Activated T-helper 17 cell treated with anti-CD3 and anti-CD28 coated beads, Interleukin-2, amount 50 U/mL, for 72 hours (primary cell): ENCODE data around the gene TMEM131. TPM values are rescaled to one million over a fixed set of nuclear protein-coding genes. Genes with fewer than 3 reads are reported as not detected.
"Not testable (repeated sequence)": the region's sequence is repeated elsewhere in the genome, so short reads cannot be mapped to it uniquely, and the experiment has no call there.

Source experiments
- ATAC-seq: fragments of 150-1000 bp; cut with Tn5 transposase; replicated peaks from 2 replicates; pipeline ENCODE4 v1.10.0; 2021; ENCODE audit warnings: mild to moderate bottlenecking, moderate library complexity
- H3K27ac Mint-ChIP-seq: one replicate; pipeline ENCODE4 v1.8.0; 2022; ENCODE audit warnings: mixed read lengths
- H3K27me3 Mint-ChIP-seq: one replicate; pipeline ENCODE4 v1.8.0; 2022; ENCODE audit warnings: mixed read lengths
- H3K36me3 Mint-ChIP-seq: one replicate; pipeline ENCODE4 v1.8.0; 2022; ENCODE audit warnings: low read depth, mild to moderate bottlenecking, mixed read lengths
- H3K4me1 Mint-ChIP-seq: one replicate; pipeline ENCODE4 v1.8.0; 2022; ENCODE audit warnings: mixed read lengths
- H3K4me3 Mint-ChIP-seq: one replicate; pipeline ENCODE4 v1.8.0; 2022; ENCODE audit warnings: mild to moderate bottlenecking, mixed read lengths
- H3K9me3 Mint-ChIP-seq: one replicate; pipeline ENCODE4 v1.8.0; 2022; ENCODE audit warnings: mixed read lengths
- total RNA-seq, 2 donors: library from RNA; stranded (reverse); gene quantifications; one replicate each; pipeline ENCODE4 v1.2.3, GENCODE V29; 2022

TMEM131 gene, protein sequence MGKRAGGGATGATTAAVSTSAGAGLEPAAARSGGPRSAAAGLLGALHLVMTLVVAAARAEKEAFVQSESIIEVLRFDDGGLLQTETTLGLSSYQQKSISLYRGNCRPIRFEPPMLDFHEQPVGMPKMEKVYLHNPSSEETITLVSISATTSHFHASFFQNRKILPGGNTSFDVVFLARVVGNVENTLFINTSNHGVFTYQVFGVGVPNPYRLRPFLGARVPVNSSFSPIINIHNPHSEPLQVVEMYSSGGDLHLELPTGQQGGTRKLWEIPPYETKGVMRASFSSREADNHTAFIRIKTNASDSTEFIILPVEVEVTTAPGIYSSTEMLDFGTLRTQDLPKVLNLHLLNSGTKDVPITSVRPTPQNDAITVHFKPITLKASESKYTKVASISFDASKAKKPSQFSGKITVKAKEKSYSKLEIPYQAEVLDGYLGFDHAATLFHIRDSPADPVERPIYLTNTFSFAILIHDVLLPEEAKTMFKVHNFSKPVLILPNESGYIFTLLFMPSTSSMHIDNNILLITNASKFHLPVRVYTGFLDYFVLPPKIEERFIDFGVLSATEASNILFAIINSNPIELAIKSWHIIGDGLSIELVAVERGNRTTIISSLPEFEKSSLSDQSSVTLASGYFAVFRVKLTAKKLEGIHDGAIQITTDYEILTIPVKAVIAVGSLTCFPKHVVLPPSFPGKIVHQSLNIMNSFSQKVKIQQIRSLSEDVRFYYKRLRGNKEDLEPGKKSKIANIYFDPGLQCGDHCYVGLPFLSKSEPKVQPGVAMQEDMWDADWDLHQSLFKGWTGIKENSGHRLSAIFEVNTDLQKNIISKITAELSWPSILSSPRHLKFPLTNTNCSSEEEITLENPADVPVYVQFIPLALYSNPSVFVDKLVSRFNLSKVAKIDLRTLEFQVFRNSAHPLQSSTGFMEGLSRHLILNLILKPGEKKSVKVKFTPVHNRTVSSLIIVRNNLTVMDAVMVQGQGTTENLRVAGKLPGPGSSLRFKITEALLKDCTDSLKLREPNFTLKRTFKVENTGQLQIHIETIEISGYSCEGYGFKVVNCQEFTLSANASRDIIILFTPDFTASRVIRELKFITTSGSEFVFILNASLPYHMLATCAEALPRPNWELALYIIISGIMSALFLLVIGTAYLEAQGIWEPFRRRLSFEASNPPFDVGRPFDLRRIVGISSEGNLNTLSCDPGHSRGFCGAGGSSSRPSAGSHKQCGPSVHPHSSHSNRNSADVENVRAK (N-terminal part only)
- 10 to 100 TPM; 32.0 to 36.4 TPM for total RNA-seq

DNA sequence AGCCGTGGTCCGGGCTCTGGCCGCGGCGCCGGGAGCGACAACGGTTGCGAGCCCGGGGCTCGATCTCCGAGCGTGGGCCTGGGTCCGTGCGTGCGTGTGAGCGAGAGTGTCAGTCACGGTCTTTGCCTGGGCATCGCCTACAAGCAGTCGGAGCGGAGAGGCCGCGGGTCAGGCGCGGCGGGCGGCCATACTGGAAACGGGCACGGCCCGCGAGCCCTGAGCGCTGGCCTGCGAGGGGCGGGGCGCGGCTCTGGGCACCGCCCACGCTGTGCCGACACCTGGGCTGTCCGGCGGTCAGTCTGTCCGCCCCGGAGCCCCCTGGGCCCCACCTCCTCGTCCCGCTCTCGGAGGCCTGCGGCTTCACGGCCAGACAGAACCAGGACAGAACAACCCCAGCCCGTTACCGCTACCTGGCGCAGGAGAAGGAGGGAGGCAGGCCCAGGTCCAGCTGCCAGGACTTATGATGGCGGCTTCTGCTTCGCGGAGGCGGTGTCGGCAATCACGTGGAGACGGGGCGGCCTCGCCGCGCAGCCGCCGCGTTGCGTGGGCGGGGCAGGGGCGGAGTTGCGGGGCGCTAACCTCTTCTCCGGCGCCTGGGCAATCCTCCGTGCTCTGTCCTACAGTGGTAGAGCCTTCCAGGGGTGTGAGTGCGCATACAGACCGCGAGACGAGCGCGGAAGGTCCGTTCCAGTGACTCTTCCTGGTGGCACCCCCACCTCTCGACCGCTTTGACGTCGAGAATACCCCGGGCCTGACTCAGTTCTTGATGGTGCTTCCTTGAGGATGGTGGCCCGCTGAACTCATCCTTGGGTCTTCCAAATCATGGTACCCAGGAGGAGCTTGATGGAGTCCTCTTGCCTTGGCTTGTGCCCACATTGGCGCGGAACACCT, at the start of gene TMEM131:
Gene TMEM131, minus strand, starts transcription at position 215 of the 891 bp plus-strand sequence. CDS start 286 bp downstream, outside the sequence.
- ATAC-seq, result peak; percentile 86
- peak within 1 kb of the TSS; percentile 89 for H3K27ac Mint-ChIP-seq
- no peaks in the 10 kb centered on the region for H3K9me3 Mint-ChIP-seq
- H3K4me3 Mint-ChIP-seq, result peak within 1 kb of the TSS; percentile 77
- no peaks in the 10 kb centered on the region for H3K27me3 Mint-ChIP-seq
- no peaks in the 10 kb centered on the region for H3K36me3 Mint-ChIP-seq
- H3K4me1 Mint-ChIP-seq, result peaks cover 22% of the 10 kb centered on the region

DNA sequence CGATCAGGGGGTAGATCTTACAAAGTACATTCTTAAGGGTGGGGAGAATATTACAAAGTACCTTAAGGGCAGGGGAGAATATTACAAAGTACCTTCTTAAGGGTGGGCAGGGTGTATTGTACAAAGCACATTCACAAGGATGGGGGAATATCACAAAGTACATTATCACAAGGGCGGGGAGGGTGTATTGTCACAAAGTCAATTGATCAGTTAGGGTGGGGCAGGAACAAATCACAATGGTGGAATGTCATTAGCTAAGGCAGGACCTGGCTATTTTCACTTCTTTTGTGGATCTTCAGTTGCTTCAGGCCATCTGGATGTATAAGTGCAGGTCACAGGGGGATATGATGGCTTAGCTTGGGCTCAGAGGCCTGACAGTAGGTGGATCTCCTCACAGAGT, 49.0 kb upstream of the TMEM131 start:
- not testable (repeated sequence) for H3K4me3 Mint-ChIP-seq, ATAC-seq, H3K27ac Mint-ChIP-seq, H3K4me1 Mint-ChIP-seq, H3K36me3 Mint-ChIP-seq
- peaks cover 23% of the 10 kb centered on the region for H3K27me3 Mint-ChIP-seq
- H3K9me3 Mint-ChIP-seq, result peaks cover 22% of the 10 kb centered on the region

DNA sequence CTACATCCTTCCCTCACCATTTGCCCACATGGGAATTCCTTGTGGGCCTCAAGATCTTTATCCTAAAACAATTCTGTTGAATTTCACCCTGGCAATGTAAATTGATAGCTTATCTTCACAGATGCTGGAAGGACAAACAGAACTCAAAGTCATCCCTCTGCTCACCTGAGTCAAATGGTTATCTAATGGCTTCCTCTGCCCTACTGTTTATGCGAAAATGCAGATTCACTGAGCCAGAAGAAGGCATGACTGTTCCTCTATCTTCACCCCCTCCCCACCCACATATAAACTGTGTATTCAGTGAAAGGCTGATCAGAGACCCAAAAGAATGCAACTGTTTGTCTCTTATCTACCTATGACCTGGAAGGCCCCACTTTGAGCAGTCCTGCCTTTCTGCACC, 47.4 kb upstream of the TMEM131 start:
- ATAC-seq, result no peak
- H3K4me3 Mint-ChIP-seq, result no peak overlapping the region
- no peak overlapping the region for H3K27ac Mint-ChIP-seq
- no peaks in the 10 kb centered on the region for H3K4me1 Mint-ChIP-seq
- H3K36me3 Mint-ChIP-seq, result no peaks in the 10 kb centered on the region
- H3K27me3 Mint-ChIP-seq, result peaks cover 20% of the 10 kb centered on the region
- H3K9me3 Mint-ChIP-seq, result peaks cover 22% of the 10 kb centered on the region

DNA sequence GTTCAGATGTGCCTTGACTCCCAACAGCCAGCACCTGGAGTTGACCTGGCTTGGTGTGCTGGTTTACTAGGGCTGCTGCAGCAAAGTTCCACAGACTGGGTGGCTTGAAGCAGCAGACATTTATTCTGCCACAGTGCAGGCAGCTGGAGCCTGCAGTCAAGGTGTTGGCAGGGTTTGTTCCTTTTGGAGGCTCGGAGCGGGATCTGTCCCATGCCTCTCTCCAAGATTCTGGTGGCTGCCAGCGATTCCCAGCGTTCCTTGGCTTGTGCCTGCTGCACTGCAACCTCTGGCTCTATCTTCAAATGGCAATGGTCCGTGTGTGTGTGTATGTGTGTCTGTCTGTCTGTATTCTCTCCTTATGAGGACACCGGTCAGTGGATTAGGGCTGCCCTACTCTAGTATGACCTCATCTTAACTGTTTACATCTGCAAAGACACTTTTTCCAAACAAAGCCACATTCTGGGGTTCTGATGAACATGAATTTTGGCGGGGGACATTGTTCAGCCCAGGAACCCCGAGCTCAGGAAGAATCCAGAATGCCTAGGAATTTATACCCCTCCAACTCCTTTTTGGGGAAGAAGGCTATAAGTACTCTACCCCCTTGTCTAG, 44.7 kb upstream of the TMEM131 start:
- Mint-ChIP-seq H3K36me3 (no peaks in the 10 kb centered on the region), H3K9me3 (peaks cover 22% of the 10 kb centered on the region), H3K4me1 (no peaks in the 10 kb centered on the region), H3K27ac (no peak overlapping the region), H3K4me3 (no peak overlapping the region), H3K27me3 (peaks cover 15% of the 10 kb centered on the region)
- ATAC-seq, result no peak

DNA sequence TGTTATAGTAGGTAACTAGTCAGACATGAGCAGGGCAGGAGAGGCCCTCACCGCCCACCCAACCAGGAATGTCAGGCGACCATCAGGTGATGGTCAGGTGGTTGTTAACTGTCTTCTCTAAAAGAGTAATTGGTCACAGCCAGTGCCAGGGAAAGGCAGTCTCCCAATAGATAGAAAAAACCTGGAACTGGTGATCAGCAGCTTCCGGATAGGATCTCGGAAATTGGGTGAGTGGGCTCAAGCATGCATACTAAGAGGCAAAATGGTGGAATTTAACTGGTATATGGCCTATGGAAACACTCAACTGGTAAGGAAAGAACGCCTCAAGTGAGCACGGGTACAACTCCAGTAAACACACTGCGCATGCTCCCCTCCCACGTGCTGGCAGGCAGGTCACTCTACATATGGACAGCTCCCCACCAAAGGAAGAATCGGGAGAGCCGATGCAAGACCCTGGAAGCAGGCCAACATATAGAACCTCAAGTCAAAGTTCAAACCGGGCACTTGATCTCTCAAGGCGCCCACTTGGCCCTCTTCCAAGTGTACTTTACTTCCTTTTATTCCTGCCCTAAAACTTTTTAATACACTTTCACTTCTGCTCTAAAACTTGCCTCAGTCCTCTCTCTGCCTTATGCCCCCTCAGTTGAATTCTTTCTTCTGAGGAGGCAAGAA, 43.5 kb upstream of the TMEM131 start:
- no peaks in the 10 kb centered on the region for H3K4me1 Mint-ChIP-seq
- H3K27ac Mint-ChIP-seq, result no peak overlapping the region
- H3K9me3 Mint-ChIP-seq, result peaks cover 10% of the 10 kb centered on the region
- peaks cover 10% of the 10 kb centered on the region for H3K27me3 Mint-ChIP-seq
- no peaks in the 10 kb centered on the region for H3K36me3 Mint-ChIP-seq
- no peak overlapping the region for H3K4me3 Mint-ChIP-seq
- no peak for ATAC-seq

DNA sequence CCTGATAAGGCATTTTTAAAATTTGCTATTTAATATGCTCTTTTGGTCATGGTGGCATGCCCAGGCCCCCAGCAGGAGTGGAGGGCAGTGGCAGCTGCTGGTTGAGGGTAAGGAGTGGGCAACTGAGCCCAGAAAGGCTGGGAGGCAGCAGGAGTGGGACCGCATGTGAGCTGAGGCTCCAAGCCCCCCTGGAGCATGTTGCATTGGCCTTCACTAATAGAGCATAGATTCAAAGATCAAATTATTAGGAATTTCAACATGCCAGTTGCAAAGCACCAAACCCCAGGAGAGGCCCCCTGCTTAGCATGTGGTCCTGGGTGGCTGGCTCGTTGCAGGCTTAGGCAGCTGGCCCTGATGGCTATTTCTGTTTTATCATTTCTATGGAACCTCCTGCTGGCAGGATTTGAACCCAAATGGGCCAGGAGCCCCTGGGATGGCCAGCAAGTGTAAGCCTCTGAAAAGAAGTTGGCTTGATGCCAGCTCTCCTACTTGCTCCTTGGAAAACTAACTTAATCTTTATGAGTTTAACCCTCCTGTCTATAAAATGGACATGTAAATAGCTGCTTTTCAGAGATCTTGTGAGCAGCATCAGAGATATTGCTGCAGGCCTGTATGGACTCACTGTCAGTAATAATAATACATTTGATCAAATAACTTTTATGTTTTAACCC, 42.1 kb upstream of the TMEM131 start:
- no peak for ATAC-seq
- Mint-ChIP-seq H3K36me3 (no peaks in the 10 kb centered on the region), H3K9me3 (no peaks in the 10 kb centered on the region), H3K4me1 (no peaks in the 10 kb centered on the region), H3K27me3 (peaks cover 10% of the 10 kb centered on the region), H3K4me3 (no peak overlapping the region), H3K27ac (no peak overlapping the region)

DNA sequence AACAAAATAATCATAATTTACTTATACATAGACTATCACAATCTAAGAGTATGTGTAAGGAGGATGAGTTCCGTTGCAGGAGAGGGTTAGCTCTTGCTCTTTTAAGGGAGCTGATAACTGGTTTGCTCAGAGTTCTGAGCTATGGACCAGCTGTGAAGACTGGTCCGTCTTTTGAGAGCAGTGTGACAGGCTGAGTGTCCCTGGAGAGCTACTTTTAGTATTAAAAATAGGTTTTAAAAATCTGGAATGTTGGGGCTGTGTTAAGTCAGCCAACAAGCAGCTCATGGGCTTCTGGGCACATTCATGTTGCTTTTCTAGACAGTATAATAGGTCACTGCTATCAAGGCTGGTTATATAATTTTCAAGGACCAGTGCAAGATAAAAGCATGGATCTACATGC, 41.5 kb upstream of the TMEM131 start:
- H3K4me3 Mint-ChIP-seq, result no peak overlapping the region
- no peak overlapping the region for H3K27ac Mint-ChIP-seq
- H3K36me3 Mint-ChIP-seq, result no peaks in the 10 kb centered on the region
- no peaks in the 10 kb centered on the region for H3K9me3 Mint-ChIP-seq
- no peaks in the 10 kb centered on the region for H3K4me1 Mint-ChIP-seq
- peaks cover 10% of the 10 kb centered on the region for H3K27me3 Mint-ChIP-seq
- no peak for ATAC-seq

DNA sequence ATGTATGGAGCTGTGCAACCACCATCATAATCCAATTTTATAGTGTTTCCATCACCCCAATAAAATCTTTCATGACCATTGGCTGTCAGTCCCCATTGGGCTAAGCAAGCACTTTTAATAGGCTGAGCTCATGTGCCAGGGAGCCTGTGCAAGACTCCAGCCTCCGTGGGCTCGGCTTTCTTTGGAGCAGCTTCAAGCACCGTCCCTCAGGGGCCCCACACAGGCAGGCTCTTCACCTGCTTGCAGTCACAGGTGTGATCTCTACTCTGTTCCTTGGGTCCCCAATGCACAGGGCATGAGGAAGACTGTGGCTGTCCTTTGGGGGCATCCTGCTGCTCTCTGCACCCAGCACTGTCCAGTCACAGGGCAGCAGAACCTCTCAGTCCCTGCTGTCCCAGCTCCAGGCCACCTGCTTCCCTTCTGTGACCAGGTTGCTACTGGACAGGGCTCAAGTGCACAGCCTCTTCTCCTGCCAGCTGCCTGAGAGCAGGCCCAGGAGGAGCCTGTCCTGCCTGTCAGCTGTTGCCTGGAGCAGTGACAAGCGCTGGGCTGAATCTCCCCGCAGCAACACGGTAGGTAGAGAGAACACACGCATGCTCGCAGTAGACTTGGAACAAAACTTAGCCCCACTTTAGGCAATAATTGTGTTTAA, 40.7 kb upstream of the TMEM131 start:
- no peak for ATAC-seq
- no peaks in the 10 kb centered on the region for H3K4me1 Mint-ChIP-seq
- no peak overlapping the region for H3K27ac Mint-ChIP-seq
- no peaks in the 10 kb centered on the region for H3K9me3 Mint-ChIP-seq
- H3K36me3 Mint-ChIP-seq, result no peaks in the 10 kb centered on the region
- H3K4me3 Mint-ChIP-seq, result no peak overlapping the region
- H3K27me3 Mint-ChIP-seq, result peaks cover 4% of the 10 kb centered on the region

DNA sequence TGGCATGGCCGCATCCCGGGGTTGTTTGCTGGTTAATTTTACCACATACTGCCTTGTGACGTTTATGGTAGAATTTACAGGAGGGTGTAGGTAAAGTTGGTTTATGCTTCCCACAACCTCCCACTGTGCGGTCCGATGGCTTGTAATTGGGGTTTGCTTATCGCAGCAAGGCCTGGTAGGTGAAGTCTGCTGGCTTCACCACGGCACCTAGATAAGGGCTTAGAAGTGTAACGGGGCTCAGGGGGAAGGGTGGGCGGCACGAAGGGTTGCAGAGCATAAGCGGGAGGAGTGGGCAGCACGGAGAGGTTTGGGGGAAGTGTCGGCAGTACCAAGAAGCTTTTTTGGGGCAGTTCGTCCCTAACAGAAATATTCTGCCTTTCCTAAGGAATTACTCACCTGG, 39.0 kb upstream of the TMEM131 start:
- Mint-ChIP-seq H3K27ac (no peak overlapping the region), H3K36me3 (no peaks in the 10 kb centered on the region), H3K27me3 (no peaks in the 10 kb centered on the region), H3K4me3 (no peak overlapping the region), H3K9me3 (no peaks in the 10 kb centered on the region), H3K4me1 (no peaks in the 10 kb centered on the region)
- no peak for ATAC-seq

DNA sequence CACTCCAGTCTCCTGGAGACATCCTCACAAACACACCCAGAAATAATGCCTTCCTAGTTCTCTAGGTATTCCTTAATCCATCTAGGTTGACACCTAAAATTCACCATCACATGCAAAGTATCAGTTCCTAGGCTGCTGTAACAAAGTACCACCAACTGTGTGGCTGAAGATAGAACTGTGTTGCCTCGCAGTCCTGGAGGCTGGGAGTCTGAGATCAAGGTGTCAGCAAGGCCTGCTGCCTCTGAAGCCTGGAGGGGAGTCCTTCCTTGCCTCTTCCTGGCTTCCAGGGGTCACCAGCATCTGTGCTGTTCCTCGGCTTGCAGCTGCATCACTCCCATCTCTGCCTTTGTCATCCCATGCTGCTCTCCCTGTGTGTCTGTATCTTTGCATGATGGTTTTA, 36.3 kb upstream of the TMEM131 start:
- Mint-ChIP-seq H3K27me3 (no peaks in the 10 kb centered on the region), H3K36me3 (no peaks in the 10 kb centered on the region), H3K9me3 (no peaks in the 10 kb centered on the region), H3K4me1 (peaks cover 3% of the 10 kb centered on the region), H3K27ac (no peak overlapping the region), H3K4me3 (no peak overlapping the region)
- no peak for ATAC-seq

DNA sequence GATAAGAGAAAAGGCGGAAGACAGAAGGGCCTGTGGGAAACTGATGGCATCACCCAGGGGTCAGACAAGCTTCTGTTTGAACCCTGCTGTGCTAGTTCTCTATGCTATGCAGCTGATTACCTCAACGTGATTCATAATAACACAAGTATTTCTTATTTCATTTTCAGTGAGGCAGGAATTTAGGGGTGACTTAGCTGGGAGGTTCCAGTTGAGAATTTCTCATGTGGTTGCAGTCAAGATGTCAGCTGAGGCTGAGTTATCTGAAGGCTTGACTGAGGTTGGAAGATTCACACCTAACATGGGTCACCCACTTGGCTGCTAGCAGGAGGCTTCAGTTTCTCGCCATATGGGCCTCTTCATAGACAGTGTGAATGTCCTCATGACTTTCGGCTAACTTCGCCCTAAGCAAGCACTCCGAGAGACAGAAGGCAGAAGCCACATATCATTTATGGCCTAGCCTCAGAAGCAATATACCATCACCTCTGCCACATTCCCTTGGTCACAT, 34.0 kb upstream of the TMEM131 start:
- Mint-ChIP-seq H3K9me3 (no peaks in the 10 kb centered on the region), H3K27ac (no peak overlapping the region)

More for the DNA sequence above, 34.0 kb upstream of the TMEM131 start:
- H3K36me3 Mint-ChIP-seq, result no peaks in the 10 kb centered on the region
- H3K4me3 Mint-ChIP-seq, result no peak overlapping the region
- peaks cover 15% of the 10 kb centered on the region for H3K4me1 Mint-ChIP-seq
- ATAC-seq, result peak; percentile 20
- peaks cover 13% of the 10 kb centered on the region for H3K27me3 Mint-ChIP-seq
